HFFc6 (cell line): ENCODE results near the gene FCMR. TPM values are rescaled to one million over a fixed set of nuclear protein-coding genes. Genes with fewer than 3 reads are reported as not detected.

Experiments used
- DNase-seq: peaks from one replicate; pipeline ENCODE4 v3.0.0-alpha.2; 2018
- H3K27ac Mint-ChIP-seq: 2 replicates; pipeline ENCODE4 v1.8.0; 2020; ENCODE audit warnings: mild to moderate bottlenecking, mixed read lengths
- H3K27me3 Mint-ChIP-seq: 2 replicates; pipeline ENCODE4 v1.8.0; 2021; ENCODE audit warnings: mild to moderate bottlenecking, moderate library complexity, mixed read lengths; ENCODE audit not compliant: insufficient read depth
- H3K36me3 Mint-ChIP-seq: 2 replicates; pipeline ENCODE4 v1.8.0; 2021; ENCODE audit warnings: low read depth, mixed read lengths
- H3K4me1 Mint-ChIP-seq: 2 replicates; pipeline ENCODE4 v1.8.0; 2020; ENCODE audit warnings: low read depth, mixed read lengths
- H3K4me3 Mint-ChIP-seq: 2 replicates; pipeline ENCODE4 v1.8.0; 2020; ENCODE audit warnings: mild to moderate bottlenecking, moderate library complexity, mixed read lengths
- H3K9me3 Mint-ChIP-seq: 2 replicates; pipeline ENCODE4 v1.8.0; 2020; ENCODE audit warnings: mild to moderate bottlenecking, mixed read lengths
- total RNA-seq, 6 experiments: library from RNA; stranded (reverse); fragmentation: NEBNext Ultra II Directional; extraction: Animal tissue kit (Norgen Biotek cat#: 25700); gene quantifications; 2 replicates in 1 of 6; 3 replicates in 5 of 6; pipeline ENCODE4 v1.2.3, GENCODE V29; 2021
- TF ChIP-seq, protein P1 (sequence below): fragments of 200-600 bp; sonication (generic); IDR thresholded peaks from 2 replicates; pipeline ENCODE4 v1.5.0; 2021; ENCODE audit warnings: antibody characterized with exemption, mild to moderate bottlenecking

The FCMR gene
- total RNA-seq, 6 experiments from 2014 or later: 0.28 to 1.3 (median 0.67) TPM

DNA sequence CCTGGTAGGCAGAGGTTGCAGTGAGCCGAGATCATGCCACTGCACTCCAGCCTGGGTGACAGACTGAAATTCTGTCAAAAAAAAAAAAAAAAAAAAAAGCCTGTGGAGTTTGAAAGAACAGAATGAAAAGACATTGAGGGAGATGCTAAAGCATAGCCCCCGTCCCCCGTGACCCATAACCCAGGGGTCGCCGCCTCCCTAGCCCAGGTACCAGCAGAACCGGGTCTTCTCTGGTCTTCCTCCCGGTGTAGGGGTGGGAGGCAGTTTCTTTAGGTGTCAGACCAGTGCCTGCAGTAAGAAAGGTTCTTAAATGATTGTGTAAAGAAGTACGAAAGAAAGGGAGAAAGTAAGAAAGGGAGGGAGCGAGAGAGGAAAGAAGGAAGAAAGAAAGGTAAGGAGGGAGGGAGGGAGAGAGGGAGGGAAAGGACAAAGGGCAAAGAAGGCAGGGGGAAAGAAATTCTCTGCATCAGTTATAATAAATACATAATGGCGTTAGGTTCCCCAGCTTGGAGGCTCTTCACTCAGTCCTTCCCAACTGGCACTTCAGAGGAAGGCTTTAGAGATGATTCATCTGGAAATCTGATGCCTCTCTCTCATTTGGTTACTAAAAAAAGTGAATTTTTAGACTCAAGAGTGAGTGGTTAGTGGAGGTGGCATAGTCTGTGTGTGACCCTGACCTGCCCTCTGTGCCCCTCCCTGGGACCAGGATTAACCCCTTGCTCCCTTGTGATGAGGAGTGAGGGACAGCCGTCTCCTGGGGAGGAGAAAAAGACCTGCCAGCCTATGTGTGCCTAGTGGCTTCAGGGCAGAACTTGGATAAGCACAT, 23.4 kb downstream of the FCMR start:
- Mint-ChIP-seq H3K4me3 (peak overlapping the region; percentile 60), H3K27me3 (no peaks in the 10 kb centered on the region; the same call in 1 of the 2 replicates), H3K4me1 (peaks cover 69% of the 10 kb centered on the region), H3K36me3 (no peaks in the 10 kb centered on the region), H3K9me3 (no peaks in the 10 kb centered on the region), H3K27ac (peak overlapping the region; percentile 81)
- TF ChIP-seq, protein P1, sequence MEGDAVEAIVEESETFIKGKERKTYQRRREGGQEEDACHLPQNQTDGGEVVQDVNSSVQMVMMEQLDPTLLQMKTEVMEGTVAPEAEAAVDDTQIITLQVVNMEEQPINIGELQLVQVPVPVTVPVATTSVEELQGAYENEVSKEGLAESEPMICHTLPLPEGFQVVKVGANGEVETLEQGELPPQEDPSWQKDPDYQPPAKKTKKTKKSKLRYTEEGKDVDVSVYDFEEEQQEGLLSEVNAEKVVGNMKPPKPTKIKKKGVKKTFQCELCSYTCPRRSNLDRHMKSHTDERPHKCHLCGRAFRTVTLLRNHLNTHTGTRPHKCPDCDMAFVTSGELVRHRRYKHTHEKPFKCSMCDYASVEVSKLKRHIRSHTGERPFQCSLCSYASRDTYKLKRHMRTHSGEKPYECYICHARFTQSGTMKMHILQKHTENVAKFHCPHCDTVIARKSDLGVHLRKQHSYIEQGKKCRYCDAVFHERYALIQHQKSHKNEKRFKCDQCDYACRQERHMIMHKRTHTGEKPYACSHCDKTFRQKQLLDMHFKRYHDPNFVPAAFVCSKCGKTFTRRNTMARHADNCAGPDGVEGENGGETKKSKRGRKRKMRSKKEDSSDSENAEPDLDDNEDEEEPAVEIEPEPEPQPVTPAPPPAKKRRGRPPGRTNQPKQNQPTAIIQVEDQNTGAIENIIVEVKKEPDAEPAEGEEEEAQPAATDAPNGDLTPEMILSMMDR: no peak
- peak; percentile 68 for DNase-seq

- TF ChIP-seq, protein P1: no peak
Measured at GRCh38 chr1:206897175-206897574, 24.6 kb downstream of the FCMR start, which contains the start of gene IL24. Gene IL24 (plus strand): TSS chr1:206897443. CDS start chr1:206897833, 390 bp downstream.

DNA sequence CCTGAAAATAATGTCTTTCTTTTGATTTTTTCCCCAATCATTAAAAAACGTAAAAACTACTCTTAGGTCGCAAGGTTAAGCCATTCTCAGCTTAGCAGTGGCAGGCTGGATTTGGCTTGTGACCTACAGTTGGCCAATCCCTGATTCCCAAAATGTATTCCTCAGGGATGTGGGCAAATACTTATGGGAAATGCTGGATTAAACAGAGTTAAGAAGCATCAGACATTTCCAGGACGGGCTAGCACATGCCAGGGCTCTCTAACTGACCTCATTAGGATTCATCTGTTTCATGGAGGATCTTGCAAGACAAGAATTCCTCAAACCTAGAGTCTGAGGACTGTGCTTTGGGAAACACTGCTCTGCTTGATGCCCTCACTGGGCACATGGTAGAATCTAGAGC, 25.5 kb downstream of the FCMR start:
- peaks cover 82% of the 10 kb centered on the region for H3K4me1 Mint-ChIP-seq
- H3K4me3 Mint-ChIP-seq: no peak overlapping the region; the same call in 1 of the 2 replicates
- H3K36me3 Mint-ChIP-seq: no peaks in the 10 kb centered on the region
- no peaks in the 10 kb centered on the region for H3K9me3 Mint-ChIP-seq
- peak overlapping the region; percentile 81 for H3K27ac Mint-ChIP-seq
- H3K27me3 Mint-ChIP-seq: no peaks in the 10 kb centered on the region
- TF ChIP-seq, protein P1: no peak
- no peak for DNase-seq

More at GRCh38 chr1:206897175-206897574, 24.6 kb downstream of the FCMR start, which contains the start of gene IL24:
- H3K9me3 Mint-ChIP-seq: no peaks in the 10 kb centered on the region
- H3K27ac Mint-ChIP-seq: peak within 1 kb of the TSS; percentile 81
- H3K4me3 Mint-ChIP-seq: peak within 1 kb of the TSS; percentile 60
- no peaks in the 10 kb centered on the region for H3K36me3 Mint-ChIP-seq
- H3K4me1 Mint-ChIP-seq: peaks cover 73% of the 10 kb centered on the region
- no peak for DNase-seq
- H3K27me3 Mint-ChIP-seq: no peaks in the 10 kb centered on the region

GRCh38 chr1:206895837-206896242, 25.9 kb downstream of the FCMR start:
- peak overlapping the region; percentile 8; the same call in 1 of the 2 replicates for H3K4me3 Mint-ChIP-seq
- H3K36me3 Mint-ChIP-seq: no peaks in the 10 kb centered on the region
- no peaks in the 10 kb centered on the region for H3K27me3 Mint-ChIP-seq
- peak overlapping the region; percentile 81 for H3K27ac Mint-ChIP-seq
- peaks cover 87% of the 10 kb centered on the region for H3K4me1 Mint-ChIP-seq
- H3K9me3 Mint-ChIP-seq: no peaks in the 10 kb centered on the region
- DNase-seq: peak; percentile 74
- TF ChIP-seq, protein P1: no peak

GRCh38 chr1:206895325-206895724, 26.4 kb downstream of the FCMR start:
- Mint-ChIP-seq H3K4me3 (0 out of 2 replicates have a peak overlapping the region, but pooled peaks have one; percentile 8), H3K27me3 (no peaks in the 10 kb centered on the region), H3K36me3 (no peaks in the 10 kb centered on the region), H3K4me1 (peaks cover 92% of the 10 kb centered on the region), H3K9me3 (no peaks in the 10 kb centered on the region), H3K27ac (peak overlapping the region; percentile 81)
- no peak for DNase-seq
- TF ChIP-seq, protein P1: no peak
